ENCODE results near the gene SPART.
A peak's percentile ranks its signal among the peaks of the same experiment; 100 is the strongest.

The SPART gene

GRCh38 chr13:36346222-36347083 is at the start of gene SPART:
Gene SPART, minus strand, starts transcription at chr13:36346394. Its CDS starts 10,564 bp downstream, at chr13:36335830.
- DNase-seq (ENCODE audit: low spot score), result peak; percentile 92

- DNase-seq (ENCODE audit: low spot score), result no peak
Measured at GRCh38 chr13:36395280-36395679, 49.1 kb upstream of the SPART start.

GRCh38 chr13:36385489-36385888 is 39.3 kb upstream of the SPART start:
- no peak for DNase-seq (ENCODE audit: low spot score)

- DNase-seq (ENCODE audit: low spot score), result no peak
Measured at GRCh38 chr13:36382030-36382429, 35.8 kb upstream of the SPART start.

GRCh38 chr13:36377826-36378468 is 31.8 kb upstream of the SPART start:
- DNase-seq (ENCODE audit: low spot score), result no peak

- DNase-seq (ENCODE audit: low spot score), result no peak
Measured at GRCh38 chr13:36374063-36374462, 27.9 kb upstream of the SPART start.

- DNase-seq (ENCODE audit: low spot score), result no peak
Measured at GRCh38 chr13:36371185-36371584, 25.0 kb upstream of the SPART start.

GRCh38 chr13:36370108-36370429 is 23.9 kb upstream of the SPART start:
- no peak for DNase-seq (ENCODE audit: low spot score)

- no peak for DNase-seq (ENCODE audit: low spot score)
Measured at GRCh38 chr13:36369268-36370107, 23.3 kb upstream of the SPART start.

- DNase-seq (ENCODE audit: low spot score), result no peak
Measured at GRCh38 chr13:36366031-36366430, 19.8 kb upstream of the SPART start.

- DNase-seq (ENCODE audit: low spot score), result no peak
Measured at GRCh38 chr13:36363366-36363863, 17.2 kb upstream of the SPART start.

- DNase-seq (ENCODE audit: low spot score), result no peak
Measured at GRCh38 chr13:36362914-36363313, 16.7 kb upstream of the SPART start.

GRCh38 chr13:36362251-36362650 is 16.1 kb upstream of the SPART start:
- no peak for DNase-seq (ENCODE audit: low spot score)

GRCh38 chr13:36360903-36361302 is 14.7 kb upstream of the SPART start:
- DNase-seq (ENCODE audit: low spot score), result no peak

- DNase-seq (ENCODE audit: low spot score), result no peak
Measured at GRCh38 chr13:36359301-36359950, 13.2 kb upstream of the SPART start.

- no peak for DNase-seq (ENCODE audit: low spot score)
Measured at GRCh38 chr13:36358175-36358718, 12.1 kb upstream of the SPART start.

- DNase-seq (ENCODE audit: low spot score), result no peak
Measured at GRCh38 chr13:36357692-36358091, 11.5 kb upstream of the SPART start.

GRCh38 chr13:36357231-36357630 is 11.0 kb upstream of the SPART start:
- no peak for DNase-seq (ENCODE audit: low spot score)

GRCh38 chr13:36356058-36356457 is 9.9 kb upstream of the SPART start:
- DNase-seq (ENCODE audit: low spot score), result no peak

- no peak for DNase-seq (ENCODE audit: low spot score)
Measured at GRCh38 chr13:36355632-36356031, 9.4 kb upstream of the SPART start.

- DNase-seq (ENCODE audit: low spot score), result no peak
Measured at GRCh38 chr13:36354842-36355623, 8.8 kb upstream of the SPART start.
